ENCODE data around the gene FGFR4.

DNA sequence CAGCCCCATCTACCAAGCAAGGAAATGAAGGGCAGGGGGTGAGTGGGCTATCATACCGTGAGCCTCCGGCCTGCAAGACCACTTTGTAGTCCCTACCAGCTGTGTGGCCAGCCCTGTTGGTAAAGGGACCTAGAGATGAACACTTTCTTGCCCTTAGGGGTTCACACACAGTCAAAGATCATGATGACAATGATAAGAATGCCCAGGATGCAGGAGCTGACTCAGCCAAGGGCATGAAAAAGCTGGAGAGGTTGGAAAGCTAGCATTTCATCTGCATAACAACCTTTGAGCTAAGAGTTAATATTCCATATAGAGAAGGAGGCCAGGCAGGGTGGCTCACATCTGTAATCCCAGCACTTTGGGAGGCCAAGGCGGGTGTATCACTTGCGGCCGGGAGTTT is 19.2 kb upstream of the FGFR4 start:
- TF ChIP-seq, protein P1, sequence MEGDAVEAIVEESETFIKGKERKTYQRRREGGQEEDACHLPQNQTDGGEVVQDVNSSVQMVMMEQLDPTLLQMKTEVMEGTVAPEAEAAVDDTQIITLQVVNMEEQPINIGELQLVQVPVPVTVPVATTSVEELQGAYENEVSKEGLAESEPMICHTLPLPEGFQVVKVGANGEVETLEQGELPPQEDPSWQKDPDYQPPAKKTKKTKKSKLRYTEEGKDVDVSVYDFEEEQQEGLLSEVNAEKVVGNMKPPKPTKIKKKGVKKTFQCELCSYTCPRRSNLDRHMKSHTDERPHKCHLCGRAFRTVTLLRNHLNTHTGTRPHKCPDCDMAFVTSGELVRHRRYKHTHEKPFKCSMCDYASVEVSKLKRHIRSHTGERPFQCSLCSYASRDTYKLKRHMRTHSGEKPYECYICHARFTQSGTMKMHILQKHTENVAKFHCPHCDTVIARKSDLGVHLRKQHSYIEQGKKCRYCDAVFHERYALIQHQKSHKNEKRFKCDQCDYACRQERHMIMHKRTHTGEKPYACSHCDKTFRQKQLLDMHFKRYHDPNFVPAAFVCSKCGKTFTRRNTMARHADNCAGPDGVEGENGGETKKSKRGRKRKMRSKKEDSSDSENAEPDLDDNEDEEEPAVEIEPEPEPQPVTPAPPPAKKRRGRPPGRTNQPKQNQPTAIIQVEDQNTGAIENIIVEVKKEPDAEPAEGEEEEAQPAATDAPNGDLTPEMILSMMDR (IDR thresholded peaks at IDR 0.05 in 8 of 11, conservative IDR thresholded peaks at IDR 0.05 in 3 of 11): no peak
- TF ChIP-seq POLR2AphosphoS5 (IDR thresholded peaks at IDR 0.05): no peak
